Measurements from ENCODE around the gene WSCD2. TPM values are rescaled to one million over a fixed set of nuclear protein-coding genes. Genes with fewer than 3 reads are reported as not detected.

WSCD2 gene
- total RNA-seq, 3 donors from 2014 or later, result 0.33 to 0.48 (median 0.44) TPM

DNA sequence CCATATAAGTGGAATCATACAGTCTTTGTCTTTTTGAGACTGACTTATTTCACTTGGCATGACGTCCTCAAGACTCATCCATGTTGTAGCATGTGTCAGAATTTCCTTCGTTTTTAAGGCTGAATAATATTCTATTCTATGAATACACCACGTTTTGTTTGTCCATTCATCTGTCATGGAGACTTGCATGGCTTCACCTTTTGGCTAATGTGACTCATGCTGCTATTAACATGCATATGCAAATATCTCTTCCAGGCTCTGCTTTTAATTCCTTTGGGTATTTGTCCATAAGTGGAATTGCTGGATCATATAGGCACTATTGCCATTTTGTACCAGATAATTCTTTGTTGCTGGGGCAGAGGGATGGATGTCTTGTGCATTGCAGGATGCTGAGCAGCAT, 19.6 kb upstream of the WSCD2 start:
- Histone ChIP-seq H3K36me3 (no peaks in the 10 kb centered on the region), H3K9me3 (no peaks in the 10 kb centered on the region), H3K27me3 (no peaks in the 10 kb centered on the region), H3K4me1 (peaks cover 0 to 7% of the 10 kb centered on the region in 2 donors), H3K4me3 (no peak overlapping the region), H3K27ac (no peak overlapping the region)
- intact Hi-C loops (cut with DNase I; ENCODE audit: low total_unique reads), result no loop called here
- no peak for DNase-seq (ENCODE audit: low spot score in 2 of 2)
- no peak for TF ChIP-seq CTCF (IDR thresholded peaks at IDR 0.05)
- no peak for TF ChIP-seq POLR2AphosphoS5 (IDR thresholded peaks at IDR 0.05)

- Histone ChIP-seq H3K9me3 (no peaks in the 10 kb centered on the region), H3K36me3 (no peaks in the 10 kb centered on the region), H3K4me3 (no peak overlapping the region), H3K27me3 (no peaks in the 10 kb centered on the region), H3K27ac (no peak overlapping the region), H3K4me1 (peaks cover 0 to 7% of the 10 kb centered on the region in 2 donors)
- no peak for DNase-seq (ENCODE audit: low spot score in 2 of 2)
- intact Hi-C loops (cut with DNase I; ENCODE audit: low total_unique reads), result no loop called here
- no peak for TF ChIP-seq POLR2AphosphoS5 (IDR thresholded peaks at IDR 0.05)
- no peak for TF ChIP-seq CTCF (IDR thresholded peaks at IDR 0.05)
- TF ChIP-seq POLR2A (IDR thresholded peaks at IDR 0.05), result no peak
Measured at GRCh38 chr12:108109954-108110353, 19.1 kb upstream of the WSCD2 start.

DNA sequence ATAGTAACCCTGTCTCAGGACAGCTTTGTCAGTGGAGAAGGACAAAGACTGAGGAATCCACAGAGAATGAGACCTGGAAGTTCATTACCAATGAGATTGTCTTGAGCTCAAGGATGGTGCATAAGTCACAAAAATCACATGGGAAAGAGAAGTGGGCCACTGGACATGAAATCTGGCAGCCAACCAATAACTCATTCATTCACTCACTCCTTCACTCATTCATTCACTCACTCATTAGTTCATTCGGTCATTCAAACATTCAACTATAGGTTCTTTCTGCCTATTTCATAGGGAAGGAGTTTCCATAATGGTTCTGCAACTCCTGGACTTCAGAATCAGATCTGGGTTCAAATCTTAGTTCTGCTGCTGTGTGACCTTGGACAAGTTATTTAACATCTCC, 18.2 kb upstream of the WSCD2 start:
- no peak for DNase-seq (ENCODE audit: low spot score in 2 of 2)
- no peaks in the 10 kb centered on the region for H3K27me3 ChIP-seq
- no peaks in the 10 kb centered on the region for H3K36me3 ChIP-seq
- no peak overlapping the region for H3K27ac ChIP-seq
- TF ChIP-seq POLR2A (IDR thresholded peaks at IDR 0.05) (no peak), CTCF (IDR thresholded peaks at IDR 0.05) (no peak), POLR2AphosphoS5 (IDR thresholded peaks at IDR 0.05) (no peak)
- peaks cover 0 to 7% of the 10 kb centered on the region in 2 donors for H3K4me1 ChIP-seq
- H3K4me3 ChIP-seq, result no peak overlapping the region
- intact Hi-C loops (cut with DNase I; ENCODE audit: low total_unique reads), result no loop called here
- no peaks in the 10 kb centered on the region for H3K9me3 ChIP-seq

GRCh38 chr12:108112832-108113556, 16.1 kb upstream of the WSCD2 start:
- TF ChIP-seq POLR2A (IDR thresholded peaks at IDR 0.05), result no peak
- TF ChIP-seq CTCF (IDR thresholded peaks at IDR 0.05), result peak in 1 of 3 donors; percentile 18
- no peak overlapping the region for H3K4me3 ChIP-seq
- no peaks in the 10 kb centered on the region for H3K27me3 ChIP-seq
- H3K4me1 ChIP-seq, result peaks cover 0 to 7% of the 10 kb centered on the region in 2 donors
- intact Hi-C loops (cut with DNase I; ENCODE audit: low total_unique reads), result no loop called here
- H3K9me3 ChIP-seq, result no peaks in the 10 kb centered on the region
- peak overlapping the region; percentile 55 to 71 for H3K27ac ChIP-seq
- DNase-seq (ENCODE audit: low spot score in 2 of 2), result peak in 1 of 2 donors; percentile 48
- H3K36me3 ChIP-seq, result no peaks in the 10 kb centered on the region

DNA sequence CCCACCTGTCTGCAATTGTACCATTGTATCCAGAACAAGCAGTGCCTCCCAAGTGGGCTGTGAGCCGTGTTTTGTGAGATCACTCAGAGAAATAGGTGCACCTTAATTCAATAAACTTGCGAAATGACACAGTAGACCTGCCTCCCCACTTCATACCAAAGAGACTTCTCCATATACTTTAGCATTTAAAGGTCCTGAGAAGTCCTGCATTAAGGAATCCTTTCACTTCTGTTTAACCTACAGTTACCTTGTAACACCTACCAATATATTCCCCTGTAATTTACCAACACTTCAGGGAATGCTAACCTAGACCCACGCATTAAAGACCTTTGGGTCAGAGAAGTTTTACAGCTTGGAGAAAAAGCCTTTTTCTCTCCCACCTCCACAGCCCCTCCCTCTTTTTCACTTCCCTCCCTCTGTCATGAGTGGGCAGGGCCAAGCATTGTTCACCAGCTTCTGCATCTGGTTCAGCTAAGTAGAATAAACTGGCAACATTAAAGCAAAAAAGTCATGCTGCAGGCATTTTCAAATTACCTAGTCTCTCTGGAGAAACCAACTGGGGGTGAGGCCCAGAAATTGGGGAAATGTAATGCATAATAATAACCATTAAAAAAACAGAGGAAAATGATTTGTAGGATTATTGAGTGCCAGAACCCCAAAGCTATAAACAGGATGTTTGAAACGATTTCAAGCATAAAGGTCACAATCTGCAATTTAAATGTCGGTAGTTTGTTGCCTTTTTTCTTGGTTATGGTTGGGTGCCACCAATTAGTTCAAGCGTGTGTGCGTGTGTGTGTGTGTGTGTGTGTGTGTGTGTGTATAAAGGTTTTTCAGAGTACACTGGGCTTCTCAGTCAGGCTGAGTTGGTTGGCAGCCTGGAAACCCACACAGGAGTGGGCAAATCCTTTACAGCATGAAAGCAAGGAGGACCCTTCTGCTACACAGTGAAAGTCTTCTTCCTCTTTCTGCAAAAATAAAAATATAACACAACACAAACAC, 13.7 kb upstream of the WSCD2 start:
- Histone ChIP-seq H3K27me3 (no peaks in the 10 kb centered on the region), H3K36me3 (no peaks in the 10 kb centered on the region), H3K4me3 (no peak overlapping the region), H3K27ac (no peak overlapping the region), H3K4me1 (peaks cover 0 to 7% of the 10 kb centered on the region in 2 donors), H3K9me3 (no peaks in the 10 kb centered on the region)
- no peak for DNase-seq (ENCODE audit: low spot score in 2 of 2)
- intact Hi-C loops (cut with DNase I; ENCODE audit: low total_unique reads), result no loop called here
- TF ChIP-seq POLR2AphosphoS5 (IDR thresholded peaks at IDR 0.05) (no peak), POLR2A (IDR thresholded peaks at IDR 0.05) (no peak), CTCF (IDR thresholded peaks at IDR 0.05) (no peak)

All from breast epithelium (tissue), 4 donors.